OCI-LY1 (cell line): ENCODE measurements around the gene OSBPL5.

ENCODE experiments used
- H2AFZ ChIP-seq: fragments of 200-600 bp; sonication (generic), shearing (Covaris generic); 2 replicates; pipeline ENCODE4 v1.6.0; 2014; ENCODE audit warnings: antibody characterized with exemption, mild to moderate bottlenecking, low read length
- H3F3A ChIP-seq: fragments of 200-600 bp; sonication (generic), shearing (Covaris generic); 2 replicates; pipeline ENCODE4 v1.6.0; 2014; ENCODE audit warnings: mild to moderate bottlenecking, antibody characterized with exemption, low read length, moderate library complexity; ENCODE audit not compliant: insufficient read depth
- H3K27ac ChIP-seq: fragments of 200-600 bp; sonication (generic); 2 replicates; pipeline ENCODE4 v1.5.1; 2014; ENCODE audit warnings: low read length, mixed run types, mild to moderate bottlenecking, low read depth; ENCODE audit not compliant: poor library complexity, severe bottlenecking
- H3K27me3 ChIP-seq: fragments of 200-600 bp; sonication (generic); 2 replicates; pipeline ENCODE4 v1.6.0; 2014; ENCODE audit warnings: antibody characterized with exemption, mild to moderate bottlenecking, low read length, moderate library complexity; ENCODE audit not compliant: insufficient read depth
- H3K36me3 ChIP-seq: fragments of 200-600 bp; sonication (generic); 2 replicates; pipeline ENCODE4 v1.6.1; 2014; ENCODE audit warnings: mild to moderate bottlenecking, antibody characterized with exemption, low read length, moderate library complexity, mixed read lengths; ENCODE audit not compliant: insufficient read depth
- H3K4me1 ChIP-seq: fragments of 200-600 bp; sonication (generic); 2 replicates; pipeline ENCODE4 v1.5.1; 2014; ENCODE audit warnings: mild to moderate bottlenecking, low read length, moderate library complexity; ENCODE audit not compliant: insufficient read depth, severe bottlenecking
- H3K4me2 ChIP-seq: fragments of 200-600 bp; sonication (generic), shearing (Covaris generic); 2 replicates; pipeline ENCODE4 v1.6.1; 2014; ENCODE audit warnings: low read length
- H3K4me3 ChIP-seq: fragments of 200-600 bp; sonication (generic); 2 replicates; pipeline ENCODE4 v1.5.1; 2014; ENCODE audit warnings: low read length, low read depth, mild to moderate bottlenecking, mixed read lengths; ENCODE audit not compliant: poor library complexity, severe bottlenecking
- H3K79me2 ChIP-seq: fragments of 200-600 bp; shearing (Covaris generic); 2 replicates; pipeline ENCODE4 v1.6.1; 2016; ENCODE audit warnings: mixed run types, low read length, mixed read lengths; ENCODE audit not compliant: insufficient read depth
- H3K9ac ChIP-seq: fragments of 200-600 bp; sonication (generic), shearing (Covaris generic); 2 replicates; pipeline ENCODE4 v1.6.1; 2014; ENCODE audit warnings: mild to moderate bottlenecking, low read length, mixed read lengths
- H3K9me2 ChIP-seq: fragments of 200-600 bp; sonication (generic), shearing (Covaris generic); 2 replicates; pipeline ENCODE4 v1.6.1; 2014; ENCODE audit warnings: low read depth, mild to moderate bottlenecking, low read length, mixed read lengths
- H3K9me3 ChIP-seq: fragments of 200-600 bp; shearing (Covaris generic); 2 replicates; pipeline ENCODE4 v1.6.1; 2014; ENCODE audit warnings: low read length, mixed read lengths
- H4K20me1 ChIP-seq: fragments of 200-600 bp; sonication (generic), shearing (Covaris generic); 2 replicates; pipeline ENCODE4 v1.6.0; 2016; ENCODE audit warnings: mild to moderate bottlenecking, low read length; ENCODE audit not compliant: insufficient read depth
- CTCF ChIP-seq: fragments of 200-600 bp; sonication (generic), shearing (Covaris generic); IDR thresholded peaks from 2 replicates; pipeline ENCODE4 v1.5.1; 2017; ENCODE audit warnings: mild to moderate bottlenecking, antibody characterized with exemption, low read length, moderate library complexity, mixed read lengths
- EZH2 ChIP-seq: fragments of 200-600 bp; sonication (generic), shearing (Covaris generic); IDR thresholded peaks from 2 replicates; pipeline ENCODE4 v1.8.0; 2017; ENCODE audit warnings: borderline replicate concordance, mixed run types, mild to moderate bottlenecking, antibody characterized with exemption, low read length, moderate library complexity, mixed read lengths

Gene OSBPL5

GRCh38 chr11:3162410-3163240, 2.5 kb downstream of the OSBPL5 start:
- no peaks in the 10 kb centered on the region for H3K9me3 ChIP-seq
- H3K27ac ChIP-seq, result no peak overlapping the region
- no peak overlapping the region for H3K4me3 ChIP-seq
- no peak overlapping the region for H3K9ac ChIP-seq
- H3K4me2 ChIP-seq, result no peak overlapping the region
- no peak overlapping the region for H2AFZ ChIP-seq
- peaks cover 3% of the 10 kb centered on the region; the same call in 1 of the 2 replicates for H3K27me3 ChIP-seq
- no peaks in the 10 kb centered on the region for H3F3A ChIP-seq
- H4K20me1 ChIP-seq, result no peaks in the 10 kb centered on the region
- no peaks in the 10 kb centered on the region for H3K9me2 ChIP-seq
- no peak for TF ChIP-seq EZH2
- TF ChIP-seq CTCF, result no peak
- H3K36me3 ChIP-seq, result no peaks in the 10 kb centered on the region
- peaks cover 1% of the 10 kb centered on the region for H3K4me1 ChIP-seq
- no peaks in the 10 kb centered on the region for H3K79me2 ChIP-seq

GRCh38 chr11:3161720-3162409, 3.2 kb downstream of the OSBPL5 start:
- no peaks in the 10 kb centered on the region for H4K20me1 ChIP-seq
- H3K4me1 ChIP-seq, result peaks cover 9% of the 10 kb centered on the region
- no peaks in the 10 kb centered on the region for H3K9me2 ChIP-seq
- no peaks in the 10 kb centered on the region for H3F3A ChIP-seq
- H3K9me3 ChIP-seq, result no peaks in the 10 kb centered on the region
- peaks cover 3% of the 10 kb centered on the region; the same call in 1 of the 2 replicates for H3K27me3 ChIP-seq
- no peak overlapping the region for H2AFZ ChIP-seq
- H3K9ac ChIP-seq, result no peak overlapping the region
- H3K4me3 ChIP-seq, result no peak overlapping the region
- H3K79me2 ChIP-seq, result no peaks in the 10 kb centered on the region
- H3K4me2 ChIP-seq, result no peak overlapping the region
- TF ChIP-seq CTCF (no peak), EZH2 (no peak)
- H3K36me3 ChIP-seq, result no peaks in the 10 kb centered on the region
- H3K27ac ChIP-seq, result no peak overlapping the region

- Histone ChIP-seq H4K20me1 (no peaks in the 10 kb centered on the region), H3K27ac (no peak overlapping the region), H3K4me2 (no peak overlapping the region), H3K36me3 (no peaks in the 10 kb centered on the region), H3K9me2 (no peaks in the 10 kb centered on the region), H3K4me3 (no peak overlapping the region), H3K27me3 (no peaks in the 10 kb centered on the region; the same call in 1 of the 2 replicates), H3K9me3 (no peaks in the 10 kb centered on the region), H3K9ac (no peak overlapping the region), H2AFZ (no peak overlapping the region), H3K4me1 (peaks cover 13% of the 10 kb centered on the region), H3K79me2 (no peaks in the 10 kb centered on the region), H3F3A (no peaks in the 10 kb centered on the region)
- no peak for TF ChIP-seq CTCF
- no peak for TF ChIP-seq EZH2
Measured at GRCh38 chr11:3161309-3161708, 3.8 kb downstream of the OSBPL5 start.
